Measurements from ENCODE around the gene DYNC1I2.

The DYNC1I2 gene

GRCh38 chr2:171687287-171688128 is at the start of gene DYNC1I2:
TSS of gene DYNC1I2 (plus strand) at chr2:171687469. CDS start at chr2:171690156, 2,687 bp downstream.
- peak; percentile 92 for DNase-seq (ENCODE audit: low spot score)

- no peak for DNase-seq (ENCODE audit: low spot score)
Observed at GRCh38 chr2:171651667-171652415, 35.4 kb upstream of the DYNC1I2 start.

GRCh38 chr2:171652416-171652785 is 34.9 kb upstream of the DYNC1I2 start:
- DNase-seq (ENCODE audit: low spot score), result peak; percentile 14

- DNase-seq (ENCODE audit: low spot score), result no peak
Observed at GRCh38 chr2:171655586-171655985, 31.7 kb upstream of the DYNC1I2 start.

- no peak for DNase-seq (ENCODE audit: low spot score)
Observed at GRCh38 chr2:171667041-171667440, 20.2 kb upstream of the DYNC1I2 start.

- DNase-seq (ENCODE audit: low spot score), result no peak
Observed at GRCh38 chr2:171668183-171668582, 19.1 kb upstream of the DYNC1I2 start.

- DNase-seq (ENCODE audit: low spot score), result no peak
Observed at GRCh38 chr2:171669121-171669520, 18.1 kb upstream of the DYNC1I2 start.

- DNase-seq (ENCODE audit: low spot score), result no peak
Observed at GRCh38 chr2:171670655-171671054, 16.6 kb upstream of the DYNC1I2 start.

- DNase-seq (ENCODE audit: low spot score), result no peak
Observed at GRCh38 chr2:171671867-171672266, 15.4 kb upstream of the DYNC1I2 start.

GRCh38 chr2:171673905-171674304 is 13.4 kb upstream of the DYNC1I2 start:
- no peak for DNase-seq (ENCODE audit: low spot score)

GRCh38 chr2:171675810-171676345 is 11.4 kb upstream of the DYNC1I2 start:
- no peak for DNase-seq (ENCODE audit: low spot score)

GRCh38 chr2:171678619-171679018 is 8.7 kb upstream of the DYNC1I2 start:
- no peak for DNase-seq (ENCODE audit: low spot score)

GRCh38 chr2:171688129-171688465 is 828 bp downstream of the DYNC1I2 start:
- DNase-seq (ENCODE audit: low spot score), result no peak

- no peak for DNase-seq (ENCODE audit: low spot score)
Observed at GRCh38 chr2:171692331-171692730, 5.1 kb downstream of the DYNC1I2 start.

GRCh38 chr2:171702781-171703556 is 15.7 kb downstream of the DYNC1I2 start:
- DNase-seq (ENCODE audit: low spot score), result peak; percentile 12

- peak; percentile 35 for DNase-seq (ENCODE audit: low spot score)
Observed at GRCh38 chr2:171703574-171704347, 16.5 kb downstream of the DYNC1I2 start.

GRCh38 chr2:171706152-171706803 is 19.0 kb downstream of the DYNC1I2 start:
- peak; percentile 13 for DNase-seq (ENCODE audit: low spot score)

GRCh38 chr2:171707752-171708151 is 20.5 kb downstream of the DYNC1I2 start:
- no peak for DNase-seq (ENCODE audit: low spot score)

- DNase-seq (ENCODE audit: low spot score), result no peak
Observed at GRCh38 chr2:171709011-171709685, 21.9 kb downstream of the DYNC1I2 start.

GRCh38 chr2:171711351-171711750 is 24.1 kb downstream of the DYNC1I2 start:
- no peak for DNase-seq (ENCODE audit: low spot score)
